ENCODE measurements around the gene FGF1.

FGF1 gene

DNA sequence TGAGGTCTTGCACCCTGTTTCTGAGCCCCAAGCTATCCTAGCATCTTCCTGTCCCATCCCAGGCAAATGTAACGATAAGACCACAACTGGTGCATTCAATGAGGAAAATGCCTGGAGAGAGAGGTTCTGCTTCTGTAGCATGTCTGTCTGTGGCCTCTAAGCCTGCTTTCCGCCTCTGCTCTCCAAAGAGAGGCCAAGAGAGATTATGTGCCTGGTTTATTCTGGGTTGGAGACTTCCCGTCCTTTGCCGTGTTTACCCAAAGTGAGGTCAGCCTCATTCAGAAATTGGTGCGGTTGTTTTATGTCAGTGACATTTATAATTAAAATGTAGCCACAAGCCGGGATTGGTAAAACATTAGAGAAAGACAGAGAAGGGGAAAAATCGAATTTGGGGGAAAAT lies 77.8 kb downstream of the FGF1 start:
- no peak overlapping the region for H2AFZ ChIP-seq (ENCODE audit: low read length)
- H3K79me2 ChIP-seq (ENCODE audit: insufficient read depth, low read length): no peaks in the 10 kb centered on the region
- no peaks in the 10 kb centered on the region for H4K20me1 ChIP-seq (ENCODE audit: insufficient read depth, low read length, poor library complexity, severe bottlenecking)
- H3K4me3 ChIP-seq (ENCODE audit: low read length, poor library complexity, severe bottlenecking): no peak overlapping the region
- H3K9me3 ChIP-seq (ENCODE audit: insufficient read depth, low read depth, low read length): no peaks in the 10 kb centered on the region
- no peaks in the 10 kb centered on the region for H3K9me2 ChIP-seq (replicated peaks; ENCODE audit: low read depth, low read length)
- no peak overlapping the region for H3K4me2 ChIP-seq (ENCODE audit: low read depth, low read length, poor library complexity, severe bottlenecking)
- H3F3A ChIP-seq (ENCODE audit: low read depth): no peaks in the 10 kb centered on the region
- H3K4me1 ChIP-seq (ENCODE audit: insufficient read depth, low read length, poor library complexity, severe bottlenecking): no peaks in the 10 kb centered on the region
- H3K27me3 ChIP-seq (ENCODE audit: insufficient read depth, low read length, poor library complexity, severe bottlenecking): no peaks in the 10 kb centered on the region
- TF ChIP-seq, protein P1, sequence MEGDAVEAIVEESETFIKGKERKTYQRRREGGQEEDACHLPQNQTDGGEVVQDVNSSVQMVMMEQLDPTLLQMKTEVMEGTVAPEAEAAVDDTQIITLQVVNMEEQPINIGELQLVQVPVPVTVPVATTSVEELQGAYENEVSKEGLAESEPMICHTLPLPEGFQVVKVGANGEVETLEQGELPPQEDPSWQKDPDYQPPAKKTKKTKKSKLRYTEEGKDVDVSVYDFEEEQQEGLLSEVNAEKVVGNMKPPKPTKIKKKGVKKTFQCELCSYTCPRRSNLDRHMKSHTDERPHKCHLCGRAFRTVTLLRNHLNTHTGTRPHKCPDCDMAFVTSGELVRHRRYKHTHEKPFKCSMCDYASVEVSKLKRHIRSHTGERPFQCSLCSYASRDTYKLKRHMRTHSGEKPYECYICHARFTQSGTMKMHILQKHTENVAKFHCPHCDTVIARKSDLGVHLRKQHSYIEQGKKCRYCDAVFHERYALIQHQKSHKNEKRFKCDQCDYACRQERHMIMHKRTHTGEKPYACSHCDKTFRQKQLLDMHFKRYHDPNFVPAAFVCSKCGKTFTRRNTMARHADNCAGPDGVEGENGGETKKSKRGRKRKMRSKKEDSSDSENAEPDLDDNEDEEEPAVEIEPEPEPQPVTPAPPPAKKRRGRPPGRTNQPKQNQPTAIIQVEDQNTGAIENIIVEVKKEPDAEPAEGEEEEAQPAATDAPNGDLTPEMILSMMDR (conservative IDR thresholded peaks at IDR 0.05; ENCODE audit: low read length): no peak
- no peak for TF ChIP-seq EZH2phosphoT487 (IDR thresholded peaks at IDR 0.05; ENCODE audit: borderline replicate concordance)
- no peaks in the 10 kb centered on the region for H3K36me3 ChIP-seq (ENCODE audit: insufficient read depth, low read length)
- H3K9ac ChIP-seq (ENCODE audit: low read depth, low read length, poor library complexity, severe bottlenecking): no peak overlapping the region

DNA sequence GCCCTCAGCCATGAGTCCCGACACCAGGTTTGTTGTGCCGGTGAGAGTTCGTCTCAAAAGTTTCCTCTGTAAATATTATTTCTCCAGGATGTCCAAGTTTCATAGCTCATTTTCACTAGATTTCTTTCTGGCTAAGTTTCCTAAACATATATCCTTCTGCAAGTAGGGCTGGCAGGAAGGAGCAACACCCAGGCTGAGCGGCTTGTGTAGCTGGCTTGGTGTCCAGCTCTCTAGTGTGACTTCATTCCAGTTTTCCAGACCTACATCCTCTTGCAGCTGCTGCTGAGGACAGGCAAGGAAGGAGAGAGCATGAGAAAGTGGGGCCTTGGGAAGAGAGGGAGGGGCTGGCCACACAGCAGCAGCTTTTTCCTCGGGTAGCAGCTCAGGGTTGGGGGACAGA lies 80.3 kb downstream of the FGF1 start:
- no peak overlapping the region for H2AFZ ChIP-seq (ENCODE audit: low read length)
- H3K27me3 ChIP-seq (ENCODE audit: insufficient read depth, low read length, poor library complexity, severe bottlenecking): no peaks in the 10 kb centered on the region
- no peaks in the 10 kb centered on the region for H4K20me1 ChIP-seq (ENCODE audit: insufficient read depth, low read length, poor library complexity, severe bottlenecking)
- H3F3A ChIP-seq (ENCODE audit: low read depth): no peaks in the 10 kb centered on the region
- no peaks in the 10 kb centered on the region for H3K36me3 ChIP-seq (ENCODE audit: insufficient read depth, low read length)
- H3K9me2 ChIP-seq (replicated peaks; ENCODE audit: low read depth, low read length): no peaks in the 10 kb centered on the region
- H3K4me1 ChIP-seq (ENCODE audit: insufficient read depth, low read length, poor library complexity, severe bottlenecking): no peaks in the 10 kb centered on the region
- no peak overlapping the region for H3K9ac ChIP-seq (ENCODE audit: low read depth, low read length, poor library complexity, severe bottlenecking)
- H3K4me2 ChIP-seq (ENCODE audit: low read depth, low read length, poor library complexity, severe bottlenecking): no peak overlapping the region
- no peaks in the 10 kb centered on the region for H3K79me2 ChIP-seq (ENCODE audit: insufficient read depth, low read length)
- no peaks in the 10 kb centered on the region for H3K9me3 ChIP-seq (ENCODE audit: insufficient read depth, low read depth, low read length)
- no peak overlapping the region for H3K4me3 ChIP-seq (ENCODE audit: low read length, poor library complexity, severe bottlenecking)
- no peak for TF ChIP-seq EZH2phosphoT487 (IDR thresholded peaks at IDR 0.05; ENCODE audit: borderline replicate concordance)

DNA sequence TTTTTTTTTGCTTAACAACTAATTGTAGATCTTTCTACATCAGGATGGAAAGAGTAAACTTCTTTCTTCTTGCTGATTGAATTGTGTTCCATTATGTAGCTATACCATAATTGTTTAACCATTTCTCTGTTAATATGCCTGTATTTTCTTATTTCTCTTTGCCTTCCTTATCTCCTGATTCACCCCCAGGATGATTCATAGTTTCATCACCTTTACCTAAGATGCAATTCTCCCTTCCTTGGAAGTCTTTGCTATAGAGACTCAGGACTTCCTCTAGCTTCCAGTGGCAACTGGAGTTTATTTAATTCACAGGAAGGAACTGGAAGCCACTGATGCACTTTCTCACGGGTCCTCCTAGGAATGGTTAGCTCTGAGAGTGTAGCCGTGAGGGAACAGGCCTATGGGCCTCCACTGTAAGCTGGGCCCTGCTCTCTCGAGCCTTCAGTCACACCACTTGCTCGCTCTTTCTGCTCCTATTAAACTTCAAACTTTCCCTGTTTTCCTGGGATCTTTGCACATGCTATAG lies 83.1 kb downstream of the FGF1 start:
- Histone ChIP-seq H3K9ac (ENCODE audit: low read depth, low read length, poor library complexity, severe bottlenecking) (no peak overlapping the region), H3F3A (ENCODE audit: low read depth) (no peaks in the 10 kb centered on the region), H4K20me1 (ENCODE audit: insufficient read depth, low read length, poor library complexity, severe bottlenecking) (no peaks in the 10 kb centered on the region), H3K9me3 (ENCODE audit: insufficient read depth, low read depth, low read length) (no peaks in the 10 kb centered on the region), H3K9me2 (replicated peaks; ENCODE audit: low read depth, low read length) (no peaks in the 10 kb centered on the region), H3K36me3 (ENCODE audit: insufficient read depth, low read length) (no peaks in the 10 kb centered on the region), H2AFZ (ENCODE audit: low read length) (no peak overlapping the region), H3K4me1 (ENCODE audit: insufficient read depth, low read length, poor library complexity, severe bottlenecking) (peaks cover 3% of the 10 kb centered on the region), H3K27me3 (ENCODE audit: insufficient read depth, low read length, poor library complexity, severe bottlenecking) (no peaks in the 10 kb centered on the region), H3K4me2 (ENCODE audit: low read depth, low read length, poor library complexity, severe bottlenecking) (no peak overlapping the region), H3K79me2 (ENCODE audit: insufficient read depth, low read length) (no peaks in the 10 kb centered on the region), H3K4me3 (ENCODE audit: low read length, poor library complexity, severe bottlenecking) (no peak overlapping the region)
- TF ChIP-seq EZH2phosphoT487 (IDR thresholded peaks at IDR 0.05; ENCODE audit: borderline replicate concordance): no peak
- TF ChIP-seq, protein P1 (conservative IDR thresholded peaks at IDR 0.05; ENCODE audit: low read length): no peak

DNA sequence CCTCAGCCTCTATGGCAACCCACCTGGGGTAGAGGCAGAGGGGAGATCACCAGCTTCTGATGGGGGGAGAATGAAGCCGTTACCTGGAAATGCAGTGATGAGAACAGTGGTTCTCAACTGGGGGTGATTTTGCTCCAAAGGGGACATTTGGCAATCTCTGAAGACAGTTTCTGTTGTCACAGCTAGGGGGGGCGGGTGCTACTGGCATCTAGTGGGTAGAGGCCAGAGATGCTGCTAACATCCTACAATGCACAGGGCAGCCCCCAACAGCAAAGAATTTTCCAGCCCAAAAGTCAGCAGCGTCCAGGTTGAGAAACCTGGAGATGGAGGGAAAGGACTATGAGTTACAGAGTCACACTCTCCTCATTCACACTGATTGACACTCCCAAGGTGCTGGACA lies 84.5 kb downstream of the FGF1 start:
- H3K9me3 ChIP-seq (ENCODE audit: insufficient read depth, low read depth, low read length): no peaks in the 10 kb centered on the region
- H3K27me3 ChIP-seq (ENCODE audit: insufficient read depth, low read length, poor library complexity, severe bottlenecking): no peaks in the 10 kb centered on the region
- no peaks in the 10 kb centered on the region for H3K79me2 ChIP-seq (ENCODE audit: insufficient read depth, low read length)
- H3K9me2 ChIP-seq (replicated peaks; ENCODE audit: low read depth, low read length): no peaks in the 10 kb centered on the region
- no peak overlapping the region for H3K4me2 ChIP-seq (ENCODE audit: low read depth, low read length, poor library complexity, severe bottlenecking)
- H2AFZ ChIP-seq (ENCODE audit: low read length): no peak overlapping the region
- peaks cover 3% of the 10 kb centered on the region for H3K4me1 ChIP-seq (ENCODE audit: insufficient read depth, low read length, poor library complexity, severe bottlenecking)
- H3K4me3 ChIP-seq (ENCODE audit: low read length, poor library complexity, severe bottlenecking): no peak overlapping the region
- H3K36me3 ChIP-seq (ENCODE audit: insufficient read depth, low read length): no peaks in the 10 kb centered on the region
- TF ChIP-seq EZH2phosphoT487 (IDR thresholded peaks at IDR 0.05; ENCODE audit: borderline replicate concordance): no peak
- TF ChIP-seq, protein P1 (conservative IDR thresholded peaks at IDR 0.05; ENCODE audit: low read length): peak; percentile 53
- H3F3A ChIP-seq (ENCODE audit: low read depth): no peaks in the 10 kb centered on the region
- H3K9ac ChIP-seq (ENCODE audit: low read depth, low read length, poor library complexity, severe bottlenecking): no peak overlapping the region
- no peaks in the 10 kb centered on the region for H4K20me1 ChIP-seq (ENCODE audit: insufficient read depth, low read length, poor library complexity, severe bottlenecking)

Data from Loucy (cell line).